ENCODE data around the gene MYO15A. TPM values are rescaled to one million over a fixed set of nuclear protein-coding genes. Genes with fewer than 3 reads are reported as not detected.

Gene MYO15A
- total RNA-seq, 2 experiments from 2014 or later: 0.31 to 0.40 TPM

- Mint-ChIP-seq H3K27ac (no peak overlapping the region), H3K27me3 (ENCODE audit: low read depth) (peaks cover 5% of the 10 kb centered on the region), H3K4me3 (no peak overlapping the region), H3K4me1 (ENCODE audit: low read depth) (peaks cover 17% of the 10 kb centered on the region), H3K36me3 (ENCODE audit: low read depth) (peaks cover 1% of the 10 kb centered on the region), H3K9me3 (no peaks in the 10 kb centered on the region)
- no peak for DNase-seq
- CTCF ChIA-PET: no interaction called here
- intact Hi-C loops (cut with micrococcal nuclease): no loop called here
Measured at GRCh38 chr17:18084256-18084655, 24.3 kb upstream of the MYO15A start.

GRCh38 chr17:18087610-18088491 lies 20.7 kb upstream of the MYO15A start, which contains the start of gene DRG2:
TSS of gene DRG2 (plus strand) at chr17:18087948. CDS start at chr17:18088024, 76 bp downstream.
- Mint-ChIP-seq H3K4me3 (peak within 1 kb of the TSS; percentile 97), H3K36me3 (ENCODE audit: low read depth) (peaks cover 4% of the 10 kb centered on the region), H3K4me1 (ENCODE audit: low read depth) (peaks cover 29% of the 10 kb centered on the region), H3K9me3 (no peaks in the 10 kb centered on the region), H3K27ac (peak within 1 kb of the TSS; percentile 93), H3K27me3 (ENCODE audit: low read depth) (no peaks in the 10 kb centered on the region)
- intact Hi-C loops (cut with micrococcal nuclease): loop anchor here (1.0 to 5.0 kb wide), 5 partner anchors 49 to 497 kb away; partner anchors contain the start of genes ATPAF2, GID4, PEMT and RAI1
- DNase-seq: peak; percentile 92
- CTCF ChIA-PET: interaction anchor here (1.0 kb wide), 1 partner anchor 101 kb away, joined by 3 read pairs; no protein-coding TSS in a partner anchor

GRCh38 chr17:18089613-18090012 lies 18.9 kb upstream of the MYO15A start:
- H3K27me3 Mint-ChIP-seq (ENCODE audit: low read depth): no peaks in the 10 kb centered on the region
- intact Hi-C loops (cut with micrococcal nuclease): loop anchor here (5.0 kb wide), 1 partner anchor 407 kb away; the partner anchor contains the start of gene RAI1
- DNase-seq: no peak
- H3K27ac Mint-ChIP-seq: peak overlapping the region; percentile 11
- peaks cover 16% of the 10 kb centered on the region for H3K36me3 Mint-ChIP-seq (ENCODE audit: low read depth)
- CTCF ChIA-PET: no interaction called here
- no peaks in the 10 kb centered on the region for H3K9me3 Mint-ChIP-seq
- peaks cover 35% of the 10 kb centered on the region for H3K4me1 Mint-ChIP-seq (ENCODE audit: low read depth)
- H3K4me3 Mint-ChIP-seq: peak overlapping the region; percentile 11

- Mint-ChIP-seq H3K27ac (no peak overlapping the region), H3K4me1 (ENCODE audit: low read depth) (peaks cover 23% of the 10 kb centered on the region), H3K36me3 (ENCODE audit: low read depth) (peaks cover 25% of the 10 kb centered on the region), H3K9me3 (no peaks in the 10 kb centered on the region), H3K27me3 (ENCODE audit: low read depth) (no peaks in the 10 kb centered on the region), H3K4me3 (no peak overlapping the region)
- peak; percentile 43 for DNase-seq
- intact Hi-C loops (cut with micrococcal nuclease): no loop called here
- CTCF ChIA-PET: interaction anchor here (0.7 to 1.5 kb wide), 3 partner anchors 36 to 309 kb away, joined by 3 to 4 read pairs (median 3); no protein-coding TSS in a partner anchor
Measured at GRCh38 chr17:18093616-18094408, 14.7 kb upstream of the MYO15A start.

- no peak for DNase-seq
- no peak overlapping the region for H3K27ac Mint-ChIP-seq
- peaks cover 25% of the 10 kb centered on the region for H3K36me3 Mint-ChIP-seq (ENCODE audit: low read depth)
- peaks cover 17% of the 10 kb centered on the region for H3K4me1 Mint-ChIP-seq (ENCODE audit: low read depth)
- CTCF ChIA-PET: interaction anchor here (1.2 to 1.5 kb wide), 2 partner anchors 35 to 154 kb away, joined by 3 to 4 read pairs; no protein-coding TSS in a partner anchor
- intact Hi-C loops (cut with micrococcal nuclease): no loop called here
- H3K27me3 Mint-ChIP-seq (ENCODE audit: low read depth): no peaks in the 10 kb centered on the region
- H3K9me3 Mint-ChIP-seq: no peaks in the 10 kb centered on the region
- H3K4me3 Mint-ChIP-seq: no peak overlapping the region
Measured at GRCh38 chr17:18094409-18094807, 14.1 kb upstream of the MYO15A start.

GRCh38 chr17:18099516-18099915 lies 9.0 kb upstream of the MYO15A start:
- H3K4me3 Mint-ChIP-seq: no peak overlapping the region
- intact Hi-C loops (cut with micrococcal nuclease): no loop called here
- peaks cover 13% of the 10 kb centered on the region for H3K36me3 Mint-ChIP-seq (ENCODE audit: low read depth)
- no peaks in the 10 kb centered on the region for H3K9me3 Mint-ChIP-seq
- H3K27ac Mint-ChIP-seq: no peak overlapping the region
- DNase-seq: no peak
- no peaks in the 10 kb centered on the region for H3K27me3 Mint-ChIP-seq (ENCODE audit: low read depth)
- no peaks in the 10 kb centered on the region for H3K4me1 Mint-ChIP-seq (ENCODE audit: low read depth)
- CTCF ChIA-PET: no interaction called here

GRCh38 chr17:18100616-18101015 lies 7.9 kb upstream of the MYO15A start:
- CTCF ChIA-PET: no interaction called here
- H3K36me3 Mint-ChIP-seq (ENCODE audit: low read depth): peaks cover 9% of the 10 kb centered on the region
- intact Hi-C loops (cut with micrococcal nuclease): no loop called here
- no peak overlapping the region for H3K27ac Mint-ChIP-seq
- H3K4me3 Mint-ChIP-seq: no peak overlapping the region
- no peaks in the 10 kb centered on the region for H3K27me3 Mint-ChIP-seq (ENCODE audit: low read depth)
- no peaks in the 10 kb centered on the region for H3K9me3 Mint-ChIP-seq
- no peak for DNase-seq
- no peaks in the 10 kb centered on the region for H3K4me1 Mint-ChIP-seq (ENCODE audit: low read depth)

GRCh38 chr17:18101828-18102227 lies 6.7 kb upstream of the MYO15A start:
- no peak overlapping the region for H3K27ac Mint-ChIP-seq
- intact Hi-C loops (cut with micrococcal nuclease): no loop called here
- H3K27me3 Mint-ChIP-seq (ENCODE audit: low read depth): no peaks in the 10 kb centered on the region
- H3K4me3 Mint-ChIP-seq: no peak overlapping the region
- no peak for DNase-seq
- H3K36me3 Mint-ChIP-seq (ENCODE audit: low read depth): peaks cover 4% of the 10 kb centered on the region
- no peaks in the 10 kb centered on the region for H3K9me3 Mint-ChIP-seq
- H3K4me1 Mint-ChIP-seq (ENCODE audit: low read depth): no peaks in the 10 kb centered on the region
- CTCF ChIA-PET: no interaction called here

GRCh38 chr17:18102640-18103039 lies 5.9 kb upstream of the MYO15A start:
- no peak overlapping the region for H3K4me3 Mint-ChIP-seq
- no peak for DNase-seq
- no peaks in the 10 kb centered on the region for H3K4me1 Mint-ChIP-seq (ENCODE audit: low read depth)
- CTCF ChIA-PET: no interaction called here
- H3K27me3 Mint-ChIP-seq (ENCODE audit: low read depth): no peaks in the 10 kb centered on the region
- H3K9me3 Mint-ChIP-seq: no peaks in the 10 kb centered on the region
- intact Hi-C loops (cut with micrococcal nuclease): no loop called here
- H3K27ac Mint-ChIP-seq: no peak overlapping the region
- peaks cover 7% of the 10 kb centered on the region for H3K36me3 Mint-ChIP-seq (ENCODE audit: low read depth)

GRCh38 chr17:18105027-18105426 lies 3.5 kb upstream of the MYO15A start:
- no peaks in the 10 kb centered on the region for H3K27me3 Mint-ChIP-seq (ENCODE audit: low read depth)
- no peaks in the 10 kb centered on the region for H3K9me3 Mint-ChIP-seq
- DNase-seq: no peak
- H3K27ac Mint-ChIP-seq: no peak overlapping the region
- peaks cover 7% of the 10 kb centered on the region for H3K36me3 Mint-ChIP-seq (ENCODE audit: low read depth)
- intact Hi-C loops (cut with micrococcal nuclease): no loop called here
- H3K4me3 Mint-ChIP-seq: no peak overlapping the region
- no peaks in the 10 kb centered on the region for H3K4me1 Mint-ChIP-seq (ENCODE audit: low read depth)
- CTCF ChIA-PET: interaction anchor here (0.6 kb wide), 1 partner anchor 708 kb away, joined by 3 read pairs; no protein-coding TSS in a partner anchor

GRCh38 chr17:18105595-18105994 lies 3.0 kb upstream of the MYO15A start:
- CTCF ChIA-PET: no interaction called here
- Mint-ChIP-seq H3K4me3 (no peak overlapping the region), H3K27me3 (ENCODE audit: low read depth) (no peaks in the 10 kb centered on the region), H3K36me3 (ENCODE audit: low read depth) (peaks cover 4% of the 10 kb centered on the region), H3K4me1 (ENCODE audit: low read depth) (no peaks in the 10 kb centered on the region), H3K9me3 (no peaks in the 10 kb centered on the region), H3K27ac (no peak overlapping the region)
- intact Hi-C loops (cut with micrococcal nuclease): no loop called here
- DNase-seq: no peak

GRCh38 chr17:18106211-18106610 lies 2.3 kb upstream of the MYO15A start:
- no peak overlapping the region for H3K27ac Mint-ChIP-seq
- H3K27me3 Mint-ChIP-seq (ENCODE audit: low read depth): no peaks in the 10 kb centered on the region
- no peak for DNase-seq
- CTCF ChIA-PET: no interaction called here
- H3K36me3 Mint-ChIP-seq (ENCODE audit: low read depth): peaks cover 4% of the 10 kb centered on the region
- no peaks in the 10 kb centered on the region for H3K9me3 Mint-ChIP-seq
- H3K4me1 Mint-ChIP-seq (ENCODE audit: low read depth): no peaks in the 10 kb centered on the region
- intact Hi-C loops (cut with micrococcal nuclease): no loop called here
- no peak overlapping the region for H3K4me3 Mint-ChIP-seq
